ENCODE results near the gene HSP90AB1. TPM values are rescaled to one million over a fixed set of nuclear protein-coding genes. Genes with fewer than 3 reads are reported as not detected.
A peak's percentile ranks its signal among the peaks of the same experiment; 100 is the strongest.

HSP90AB1 gene
- total and polyA plus RNA-seq, 9 of the 15 experiments (the other 6 are each of a cell fraction or from before 2014, with no cell fraction given), result 1,780 to 3,358 (median 2,262) TPM

GRCh38 chr6:44234101-44235025 lies 12.5 kb upstream of the HSP90AB1 start (continued):
- TF ChIP-seq ZNF740 (CRISPR knock-in tag; IDR thresholded peaks at IDR 0.05) (peak; percentile 68), ZNF740 (tag; IDR thresholded peaks at IDR 0.05) (no peak; a peak in 1 of 4 replicates), KLF13 (tag; IDR thresholded peaks at IDR 0.05; ENCODE audit: borderline replicate concordance, low read depth) (0 out of 2 replicates have a peak, but pooled peaks have one; percentile 49), STAG1 (CRISPR knock-in tag; IDR thresholded peaks at IDR 0.05; ENCODE audit: borderline replicate concordance) (no peak; the same call in 1 of the 2 replicates), USF2 (CRISPR knock-in tag; IDR thresholded peaks at IDR 0.05) (no peak), NCOR1 (IDR thresholded peaks at IDR 0.05) (no peak), FOXM1 (IDR thresholded peaks at IDR 0.05; ENCODE audit: low read depth) (peak; percentile 23; the same call in 1 of the 2 replicates), FOXM1 (CRISPR knock-in tag; IDR thresholded peaks at IDR 0.05; ENCODE audit: low read depth) (no peak), LARP7 (IDR thresholded peaks at IDR 0.05) (no peak), ZNF512 (tag; IDR thresholded peaks at IDR 0.05) (no peak), RAD21 (CRISPR knock-in tag; conservative IDR thresholded peaks at IDR 0.05 in 1 of 2, IDR thresholded peaks at IDR 0.05 in 1 of 2) (peak; percentile 92 to 97), C11orf30 (IDR thresholded peaks at IDR 0.05; ENCODE audit: low read depth) (no peak), CHAMP1 (IDR thresholded peaks at IDR 0.05) (no peak), CTBP1 (IDR thresholded peaks at IDR 0.05; ENCODE audit: borderline replicate concordance) (peak; percentile 56; the same call in 1 of the 2 replicates), ELK3 (CRISPR knock-in tag; IDR thresholded peaks at IDR 0.05) (no peak), MYC (IDR thresholded peaks at IDR 0.05; ENCODE audit: low read depth, low read length) (no peak), MYC (CRISPR knock-in tag; IDR thresholded peaks at IDR 0.05; ENCODE audit: borderline replicate concordance, low read depth) (no peak), SRSF7 (optimal IDR thresholded peaks at IDR 0.05; ENCODE audit: low read depth, low read length) (no peak), ZBTB8A (IDR thresholded peaks at IDR 0.05; ENCODE audit: partially characterized antibody) (no peak), NFE2L1 (tag; IDR thresholded peaks at IDR 0.05; ENCODE audit: borderline replicate concordance, low read depth) (no peak), DNMT1 (IDR thresholded peaks at IDR 0.05) (no peak)

All from K562 (cell line).